ENCODE data around the gene PJVK.

PJVK gene

GRCh38 chr2:178496049-178496448 is 44.9 kb downstream of the PJVK start:
- Histone ChIP-seq H3K27ac (replicated peaks) (no peak overlapping the region), H3K27me3 (ENCODE audit: insufficient read depth, poor library complexity, severe bottlenecking) (no peaks in the 10 kb centered on the region), H3K4me3 (replicated peaks; ENCODE audit: insufficient read depth, low read length) (no peak overlapping the region)
- TF ChIP-seq GABPA (IDR thresholded peaks at IDR 0.05; ENCODE audit: low read depth): no peak
- TF ChIP-seq CTCF (IDR thresholded peaks at IDR 0.05; ENCODE audit: insufficient read depth, low read length): no peak
- no peak for TF ChIP-seq SPI1 (IDR thresholded peaks at IDR 0.05; ENCODE audit: borderline replicate concordance, low read depth)
- no peak for TF ChIP-seq POLR2AphosphoS5 (IDR thresholded peaks at IDR 0.05; ENCODE audit: low read depth)
- no peak for TF ChIP-seq REST (IDR thresholded peaks at IDR 0.05; ENCODE audit: insufficient replicate concordance, low read depth)
- no peak for DNase-seq (ENCODE audit: low read depth in 1 of 2, low spot score in 1 of 2)

GRCh38 chr2:178498137-178498536 is 47.0 kb downstream of the PJVK start:
- TF ChIP-seq POLR2AphosphoS5 (IDR thresholded peaks at IDR 0.05; ENCODE audit: low read depth) (no peak), CTCF (IDR thresholded peaks at IDR 0.05; ENCODE audit: insufficient read depth, low read length) (no peak), GABPA (IDR thresholded peaks at IDR 0.05; ENCODE audit: low read depth) (no peak), SPI1 (IDR thresholded peaks at IDR 0.05; ENCODE audit: borderline replicate concordance, low read depth) (no peak), REST (IDR thresholded peaks at IDR 0.05; ENCODE audit: insufficient replicate concordance, low read depth) (no peak)
- H3K27me3 ChIP-seq (ENCODE audit: insufficient read depth, poor library complexity, severe bottlenecking): no peaks in the 10 kb centered on the region
- no peak for DNase-seq (ENCODE audit: low read depth in 1 of 2, low spot score in 1 of 2)
- H3K27ac ChIP-seq (replicated peaks): no peak overlapping the region
- no peak overlapping the region for H3K4me3 ChIP-seq (replicated peaks; ENCODE audit: insufficient read depth, low read length)

- Histone ChIP-seq H3K27me3 (ENCODE audit: insufficient read depth, poor library complexity, severe bottlenecking) (no peaks in the 10 kb centered on the region), H3K4me3 (replicated peaks; ENCODE audit: insufficient read depth, low read length) (no peak overlapping the region), H3K27ac (replicated peaks) (no peak overlapping the region)
- no peak for DNase-seq (ENCODE audit: low read depth in 1 of 2, low spot score in 1 of 2)
- no peak for TF ChIP-seq REST (IDR thresholded peaks at IDR 0.05; ENCODE audit: insufficient replicate concordance, low read depth)
Measured at GRCh38 chr2:178499640-178500039, 48.5 kb downstream of the PJVK start.

- H3K27me3 ChIP-seq (ENCODE audit: insufficient read depth, poor library complexity, severe bottlenecking): no peaks in the 10 kb centered on the region
- H3K27ac ChIP-seq (replicated peaks): no peak overlapping the region
- DNase-seq (ENCODE audit: low read depth in 1 of 2, low spot score in 1 of 2): no peak
- H3K4me3 ChIP-seq (replicated peaks; ENCODE audit: insufficient read depth, low read length): no peak overlapping the region
- no peak for TF ChIP-seq REST (IDR thresholded peaks at IDR 0.05; ENCODE audit: insufficient replicate concordance, low read depth)
- TF ChIP-seq CTCF (IDR thresholded peaks at IDR 0.05; ENCODE audit: insufficient read depth, low read length): no peak
Measured at GRCh38 chr2:178502751-178503150, 51.6 kb downstream of the PJVK start.

All from HL-60 (cell line).